ENCODE results near the gene PHOSPHO2. TPM values are rescaled to one million over a fixed set of nuclear protein-coding genes. Genes with fewer than 3 reads are reported as not detected.
A peak's percentile ranks its signal among the peaks of the same experiment; 100 is the strongest.

PHOSPHO2 gene
- total and polyA plus RNA-seq, 9 of the 15 experiments (the other 6 are each of a cell fraction or from before 2014, with no cell fraction given): 7.8 to 19.1 (median 11.7) TPM

DNA sequence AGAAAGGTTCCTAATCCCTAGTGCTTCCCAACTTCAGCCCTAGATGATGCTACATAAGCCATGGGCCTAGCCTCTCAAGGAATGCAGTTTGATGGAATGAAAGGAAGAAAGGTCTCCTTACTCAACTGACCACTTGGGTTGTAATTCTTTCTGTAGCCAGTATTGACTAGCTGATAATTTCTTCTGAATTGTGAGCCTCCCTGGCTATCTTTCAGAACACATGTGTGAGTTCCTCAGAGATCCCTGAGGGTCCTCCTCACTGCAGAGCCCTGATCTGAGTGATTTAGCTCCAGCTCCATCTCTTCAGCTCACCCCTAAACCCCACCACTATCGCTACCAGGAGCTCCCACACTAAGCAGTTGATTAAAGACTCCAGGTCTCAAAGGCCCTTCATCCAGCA lies 31.5 kb upstream of the PHOSPHO2 start (continued):
- TF ChIP-seq, protein P1, sequence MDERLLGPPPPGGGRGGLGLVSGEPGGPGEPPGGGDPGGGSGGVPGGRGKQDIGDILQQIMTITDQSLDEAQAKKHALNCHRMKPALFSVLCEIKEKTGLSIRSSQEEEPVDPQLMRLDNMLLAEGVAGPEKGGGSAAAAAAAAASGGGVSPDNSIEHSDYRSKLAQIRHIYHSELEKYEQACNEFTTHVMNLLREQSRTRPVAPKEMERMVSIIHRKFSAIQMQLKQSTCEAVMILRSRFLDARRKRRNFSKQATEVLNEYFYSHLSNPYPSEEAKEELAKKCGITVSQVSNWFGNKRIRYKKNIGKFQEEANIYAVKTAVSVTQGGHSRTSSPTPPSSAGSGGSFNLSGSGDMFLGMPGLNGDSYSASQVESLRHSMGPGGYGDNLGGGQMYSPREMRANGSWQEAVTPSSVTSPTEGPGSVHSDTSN (CRISPR knock-in tag; IDR thresholded peaks at IDR 0.05; ENCODE audit: low read depth): no peak
- TF ChIP-seq, protein P1 (tag; conservative IDR thresholded peaks at IDR 0.05; ENCODE audit: low read depth): peak; percentile 31; the same call in 1 of the 2 replicates
- no peak for TF ChIP-seq PURB (CRISPR knock-in tag; IDR thresholded peaks at IDR 0.05; ENCODE audit: low read depth)
- TF ChIP-seq NFYB (IDR thresholded peaks at IDR 0.05; ENCODE audit: extremely low read depth, insufficient read length): no peak
- peak; percentile 81 for TF ChIP-seq SMARCE1 (IDR thresholded peaks at IDR 0.05)
- TF ChIP-seq SAFB2 (IDR thresholded peaks at IDR 0.05; ENCODE audit: borderline replicate concordance, low read depth, low read length, severe bottlenecking): no peak
- peak; percentile 65 for TF ChIP-seq CCNT2 (IDR thresholded peaks at IDR 0.05; ENCODE audit: borderline replicate concordance, extremely low read depth, insufficient read length, low read depth, low read length)
- TF ChIP-seq, protein P2, sequence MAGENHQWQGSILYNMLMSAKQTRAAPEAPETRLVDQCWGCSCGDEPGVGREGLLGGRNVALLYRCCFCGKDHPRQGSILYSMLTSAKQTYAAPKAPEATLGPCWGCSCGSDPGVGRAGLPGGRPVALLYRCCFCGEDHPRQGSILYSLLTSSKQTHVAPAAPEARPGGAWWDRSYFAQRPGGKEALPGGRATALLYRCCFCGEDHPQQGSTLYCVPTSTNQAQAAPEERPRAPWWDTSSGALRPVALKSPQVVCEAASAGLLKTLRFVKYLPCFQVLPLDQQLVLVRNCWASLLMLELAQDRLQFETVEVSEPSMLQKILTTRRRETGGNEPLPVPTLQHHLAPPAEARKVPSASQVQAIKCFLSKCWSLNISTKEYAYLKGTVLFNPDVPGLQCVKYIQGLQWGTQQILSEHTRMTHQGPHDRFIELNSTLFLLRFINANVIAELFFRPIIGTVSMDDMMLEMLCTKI (IDR thresholded peaks at IDR 0.05; ENCODE audit: partially characterized antibody): no peak
- no peak for TF ChIP-seq NFATC3 (IDR thresholded peaks at IDR 0.05)
- TF ChIP-seq, protein P3, sequence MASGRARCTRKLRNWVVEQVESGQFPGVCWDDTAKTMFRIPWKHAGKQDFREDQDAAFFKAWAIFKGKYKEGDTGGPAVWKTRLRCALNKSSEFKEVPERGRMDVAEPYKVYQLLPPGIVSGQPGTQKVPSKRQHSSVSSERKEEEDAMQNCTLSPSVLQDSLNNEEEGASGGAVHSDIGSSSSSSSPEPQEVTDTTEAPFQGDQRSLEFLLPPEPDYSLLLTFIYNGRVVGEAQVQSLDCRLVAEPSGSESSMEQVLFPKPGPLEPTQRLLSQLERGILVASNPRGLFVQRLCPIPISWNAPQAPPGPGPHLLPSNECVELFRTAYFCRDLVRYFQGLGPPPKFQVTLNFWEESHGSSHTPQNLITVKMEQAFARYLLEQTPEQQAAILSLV (tag; IDR thresholded peaks at IDR 0.05): no peak
- peak; percentile 45; the same call in 1 of the 2 replicates for TF ChIP-seq CC2D1A (IDR thresholded peaks at IDR 0.05)
- TF ChIP-seq SMARCA4 (IDR thresholded peaks at IDR 0.05): peak; percentile 87
- no peak for TF ChIP-seq GABPB2 (CRISPR knock-in tag; conservative IDR thresholded peaks at IDR 0.05)
- no peak for TF ChIP-seq BRCA1 (IDR thresholded peaks at IDR 0.05)
- TF ChIP-seq BRCA1 (CRISPR knock-in tag; IDR thresholded peaks at IDR 0.05): no peak
- TF ChIP-seq BACH1 (tag; IDR thresholded peaks at IDR 0.05): no peak
- TF ChIP-seq ZNF431 (CRISPR knock-in tag; IDR thresholded peaks at IDR 0.05): no peak
- TF ChIP-seq NEUROD1 (IDR thresholded peaks at IDR 0.05; ENCODE audit: borderline replicate concordance, low read depth, low read length, partially characterized antibody): no peak
- TF ChIP-seq EP300 (IDR thresholded peaks at IDR 0.05; ENCODE audit: low read length): peak; percentile 72; the same call in 1 of the 2 replicates
- TF ChIP-seq MTA3 (IDR thresholded peaks at IDR 0.05; ENCODE audit: borderline replicate concordance): peak; percentile 77
- peak; percentile 93 for TF ChIP-seq CBFA2T3 (IDR thresholded peaks at IDR 0.05)
- TF ChIP-seq TEAD1 (CRISPR knock-in tag; IDR thresholded peaks at IDR 0.05): peak in 1 of 2 experiments; percentile 38; a peak in 1 of 4 replicates
- TF ChIP-seq ZNF197 (CRISPR knock-in tag; IDR thresholded peaks at IDR 0.05; ENCODE audit: low read depth): no peak
- TF ChIP-seq MAFG (tag; conservative IDR thresholded peaks at IDR 0.05): no peak
- TF ChIP-seq, protein P4, sequence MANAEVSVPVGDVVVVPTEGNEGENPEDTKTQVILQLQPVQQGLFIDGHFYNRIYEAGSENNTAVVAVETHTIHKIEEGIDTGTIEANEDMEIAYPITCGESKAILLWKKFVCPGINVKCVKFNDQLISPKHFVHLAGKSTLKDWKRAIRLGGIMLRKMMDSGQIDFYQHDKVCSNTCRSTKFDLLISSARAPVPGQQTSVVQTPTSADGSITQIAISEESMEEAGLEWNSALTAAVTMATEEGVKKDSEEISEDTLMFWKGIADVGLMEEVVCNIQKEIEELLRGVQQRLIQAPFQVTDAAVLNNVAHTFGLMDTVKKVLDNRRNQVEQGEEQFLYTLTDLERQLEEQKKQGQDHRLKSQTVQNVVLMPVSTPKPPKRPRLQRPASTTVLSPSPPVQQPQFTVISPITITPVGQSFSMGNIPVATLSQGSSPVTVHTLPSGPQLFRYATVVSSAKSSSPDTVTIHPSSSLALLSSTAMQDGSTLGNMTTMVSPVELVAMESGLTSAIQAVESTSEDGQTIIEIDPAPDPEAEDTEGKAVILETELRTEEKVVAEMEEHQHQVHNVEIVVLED (CRISPR knock-in tag; IDR thresholded peaks at IDR 0.05): no peak
